ENCODE data around the gene AOPEP.

The AOPEP gene

DNA sequence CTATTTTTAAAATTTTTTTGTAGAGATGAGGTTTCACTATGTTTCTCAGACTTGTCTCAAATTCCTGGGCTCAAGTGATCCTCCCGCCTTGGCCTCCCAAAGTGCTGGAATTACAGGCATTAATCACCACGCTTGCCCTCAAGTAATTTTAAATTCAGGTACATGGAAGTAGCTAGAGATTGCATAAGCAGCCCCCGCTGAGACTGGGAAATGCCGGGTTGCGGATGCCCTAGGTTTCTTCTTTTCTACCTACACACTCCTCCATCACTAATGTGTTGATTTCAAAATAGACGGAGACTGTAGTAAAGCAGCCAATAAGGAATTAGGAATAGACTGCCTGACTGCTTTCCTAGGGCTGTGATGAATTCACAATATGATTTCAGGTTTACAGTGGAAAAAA lies 388.6 kb downstream of the AOPEP start:
- no peak for DNase-seq (ENCODE audit: low read depth)

DNA sequence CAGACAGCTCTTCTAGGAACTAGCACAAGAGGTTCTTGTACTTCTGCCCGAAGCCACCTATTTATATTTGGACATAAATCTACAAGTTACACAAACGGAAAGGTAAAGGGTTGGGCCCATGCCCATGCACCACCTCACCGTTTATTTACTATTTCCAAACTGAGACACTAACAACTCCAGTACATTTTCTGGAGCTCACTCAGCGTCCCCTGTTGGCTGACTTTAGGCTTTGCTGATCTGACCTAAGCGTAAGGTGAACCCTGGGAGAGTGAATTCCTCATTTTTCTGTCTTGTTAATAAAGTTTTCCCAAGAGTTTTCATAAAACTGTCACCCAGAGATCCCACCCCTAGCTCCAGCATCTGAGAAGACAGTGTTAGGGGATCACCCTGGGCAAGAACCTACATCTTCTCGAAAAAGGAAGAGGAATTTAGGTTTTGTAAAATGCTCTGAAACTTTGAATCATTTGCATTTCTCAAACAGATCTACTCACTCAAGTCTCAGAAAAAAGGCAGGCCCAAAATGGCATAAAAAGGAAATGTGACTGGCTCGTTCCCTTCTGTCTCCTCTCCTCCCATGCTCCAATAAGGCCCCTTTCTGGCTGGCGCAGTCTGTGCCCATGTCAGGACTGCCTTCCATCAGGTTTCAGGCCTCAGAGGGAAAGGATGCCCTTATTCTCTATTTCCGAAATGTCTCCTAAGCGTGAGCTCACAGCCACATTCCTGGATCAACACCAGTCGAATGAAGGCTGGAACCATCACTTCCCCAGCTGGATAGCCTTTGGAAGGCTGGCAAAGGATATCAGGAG lies 389.7 kb downstream of the AOPEP start:
- no peak for DNase-seq (ENCODE audit: low read depth)

DNA sequence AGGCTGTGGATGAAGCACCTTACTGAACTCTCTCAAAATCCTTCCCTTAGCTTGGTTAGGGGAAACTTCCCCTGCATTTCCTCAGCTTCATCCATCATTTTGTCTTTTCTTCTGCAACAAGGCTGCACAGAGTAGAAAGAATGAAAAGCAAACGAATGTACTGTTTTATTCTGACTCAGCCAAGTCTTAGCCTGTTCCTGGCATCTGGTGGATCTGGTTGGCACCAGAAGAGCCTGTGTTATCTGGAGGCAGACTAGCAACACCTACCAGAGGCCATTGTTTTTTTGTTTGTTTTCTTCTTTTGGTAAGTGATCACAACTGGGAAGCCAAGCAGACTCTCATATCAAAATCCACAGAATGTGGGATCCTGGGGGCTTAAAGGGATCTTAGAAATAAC lies 390.3 kb downstream of the AOPEP start:
- no peak for DNase-seq (ENCODE audit: low read depth)

DNA sequence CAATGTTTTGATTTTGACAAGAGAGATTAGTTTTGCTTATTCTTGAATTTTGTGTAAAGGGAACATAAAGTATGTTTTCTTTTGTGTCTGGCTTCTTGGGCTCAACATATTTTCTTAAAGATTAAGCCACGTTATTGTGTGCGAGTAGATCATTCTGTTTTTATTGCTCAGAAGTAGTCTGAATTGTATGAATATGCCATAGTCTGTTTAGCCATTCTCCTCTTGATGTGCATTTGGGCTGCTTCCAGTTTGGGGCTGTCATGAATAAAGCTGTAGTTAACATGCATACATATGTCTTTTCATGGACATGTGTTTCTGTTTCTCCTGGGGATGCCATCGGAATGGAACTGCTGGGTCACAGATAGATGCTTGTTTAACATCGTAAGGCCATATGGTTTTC lies 392.1 kb downstream of the AOPEP start:
- no peak for DNase-seq (ENCODE audit: low read depth)

DNA sequence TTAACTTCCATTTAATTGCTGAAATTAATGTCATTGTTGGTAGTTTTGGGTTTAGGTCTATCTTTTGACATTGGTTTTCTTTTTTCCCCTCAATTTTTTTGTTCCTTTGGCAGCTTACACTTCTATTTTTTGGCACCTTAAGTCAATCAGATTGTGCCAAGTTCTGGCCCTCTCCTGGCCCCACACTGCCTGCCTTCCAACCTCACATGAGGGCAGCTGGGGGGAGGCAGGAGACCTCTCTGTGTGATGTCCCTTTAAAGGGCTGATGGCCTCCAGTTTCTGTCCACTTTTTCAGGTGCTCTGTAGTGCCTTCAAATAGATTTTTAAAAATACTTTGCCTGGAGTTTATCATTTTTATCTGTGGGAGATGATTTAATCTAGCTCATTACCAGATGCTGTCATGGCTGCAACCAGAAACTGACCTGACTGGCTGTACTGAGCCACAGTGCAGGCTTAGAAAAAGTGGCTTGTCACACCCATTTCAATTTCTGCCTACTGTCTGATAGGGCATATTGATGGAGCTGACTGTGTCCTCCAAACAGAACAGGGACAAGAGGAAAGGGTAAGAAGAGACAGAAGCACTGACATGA lies 394.4 kb downstream of the AOPEP start:
- DNase-seq (ENCODE audit: low read depth), result no peak

DNA sequence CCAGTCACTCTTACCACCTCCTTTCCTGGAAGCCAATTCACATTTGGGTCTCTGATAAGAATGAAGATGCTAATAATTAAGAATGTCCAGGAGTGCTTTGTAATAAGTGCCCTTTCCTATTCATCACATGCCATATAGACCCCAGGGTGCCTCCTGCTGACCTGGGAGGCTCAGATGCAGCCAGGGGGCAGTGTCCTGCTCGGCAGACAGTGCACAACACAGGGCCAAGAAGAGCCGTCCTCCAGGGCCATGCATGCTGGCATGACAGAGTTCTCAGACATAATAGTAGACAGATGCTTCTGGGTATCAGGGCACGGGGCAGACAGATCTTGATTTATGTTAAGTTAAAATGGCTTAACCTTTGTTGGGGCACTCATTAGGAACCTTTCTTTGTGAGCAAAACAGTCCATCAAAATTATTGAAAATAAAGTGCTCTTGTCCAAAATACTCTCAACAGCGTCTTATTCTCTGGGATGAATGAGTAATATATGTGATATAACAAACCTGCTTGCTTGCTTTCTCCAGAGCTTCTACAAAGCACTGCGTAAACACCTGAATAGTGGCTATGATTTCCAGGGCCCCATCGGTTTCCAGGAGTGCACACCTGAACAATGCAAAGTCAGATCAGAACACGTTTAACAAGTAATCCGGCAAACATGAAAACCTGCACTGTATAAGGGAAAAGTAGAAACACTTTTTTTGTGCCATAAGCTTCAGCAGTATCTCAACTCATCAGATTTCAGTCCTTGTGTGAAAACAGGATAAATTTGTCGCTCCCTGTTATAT lies 398.3 kb downstream of the AOPEP start:
- no peak for DNase-seq (ENCODE audit: low read depth)

DNA sequence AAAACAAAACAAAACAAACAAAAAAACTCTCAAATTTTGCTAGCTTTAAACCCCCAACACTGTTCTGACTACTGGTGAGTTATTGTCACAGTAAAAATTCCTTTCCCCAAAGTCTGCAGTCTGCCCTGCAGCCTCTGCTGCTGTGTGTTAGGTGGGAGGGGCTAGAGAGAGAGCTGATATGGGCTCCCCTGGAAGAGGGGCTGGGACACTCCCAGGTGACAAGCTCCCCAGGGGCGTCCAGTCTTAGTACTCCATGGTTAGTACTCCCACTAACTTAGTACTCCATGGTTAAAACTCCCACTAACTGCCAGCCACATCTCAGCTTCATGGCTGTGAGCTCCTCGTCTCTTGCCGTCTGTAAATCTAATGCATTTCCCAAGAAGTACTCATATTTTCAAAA lies 399.2 kb downstream of the AOPEP start:
- DNase-seq (ENCODE audit: low read depth), result no peak

DNA sequence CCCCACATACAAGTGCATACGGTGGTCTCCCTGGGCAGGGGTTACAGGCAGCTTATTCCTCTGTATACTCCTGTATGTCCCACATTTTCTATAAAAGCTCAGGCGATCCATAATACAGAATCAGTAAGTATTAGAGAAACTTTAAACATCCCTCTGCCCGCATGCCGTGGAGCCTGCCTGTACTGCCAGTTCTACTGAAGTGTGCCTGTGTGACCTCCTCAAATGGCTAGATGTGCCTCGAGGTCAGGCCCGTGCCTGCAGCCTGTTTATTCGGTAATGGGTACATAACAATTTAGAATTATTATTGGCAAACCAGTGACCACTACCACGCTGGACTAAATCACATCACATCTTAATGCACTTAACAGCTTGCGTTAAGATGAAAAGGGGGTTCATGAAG lies 400.2 kb downstream of the AOPEP start:
- no peak for DNase-seq (ENCODE audit: low read depth)

DNA sequence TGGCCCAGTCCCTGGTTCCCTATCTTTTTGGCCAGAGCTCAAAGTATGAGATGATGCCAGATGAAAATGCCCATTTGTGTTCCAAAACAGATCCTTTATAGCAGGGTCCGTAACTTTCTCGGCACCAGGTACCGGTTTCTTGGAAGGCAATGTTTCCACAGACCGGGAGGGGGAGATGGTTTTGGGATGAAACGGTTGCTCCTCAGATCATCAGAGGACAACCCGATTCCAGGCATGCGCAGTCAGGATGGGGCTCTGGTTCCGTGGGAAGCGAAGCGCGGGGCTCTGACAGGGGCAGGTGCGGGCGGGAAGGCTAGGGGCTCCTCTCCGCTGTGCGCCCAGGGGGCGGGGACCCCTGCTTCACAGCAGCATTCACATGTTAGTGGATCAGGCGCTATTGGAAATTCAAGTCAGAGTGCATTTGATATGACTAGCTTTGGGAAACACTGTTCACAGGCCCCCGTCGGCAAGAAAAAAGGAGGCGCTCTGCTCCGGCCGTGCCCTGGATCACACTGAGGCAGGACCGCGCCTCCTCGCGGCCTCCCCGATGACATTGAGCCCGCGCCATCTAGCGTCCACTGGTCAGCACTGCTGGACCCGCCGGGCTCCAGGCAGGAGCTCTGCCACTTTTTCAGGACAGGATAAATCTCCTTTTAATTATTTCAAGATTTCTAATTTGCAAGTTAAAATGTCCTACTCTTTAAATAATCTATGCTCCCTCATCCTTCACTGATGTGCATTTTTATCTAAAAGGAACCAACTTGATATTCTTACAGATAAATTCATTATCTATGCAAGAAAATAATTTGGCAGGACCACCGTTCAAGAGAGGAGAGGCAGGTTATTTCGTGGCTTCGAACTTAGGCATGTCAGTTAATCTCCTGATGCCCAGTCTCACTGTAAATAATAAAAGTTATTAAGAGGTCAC lies 401.0 kb downstream of the AOPEP start:
- peak; percentile 15 for DNase-seq (ENCODE audit: low read depth)

DNA sequence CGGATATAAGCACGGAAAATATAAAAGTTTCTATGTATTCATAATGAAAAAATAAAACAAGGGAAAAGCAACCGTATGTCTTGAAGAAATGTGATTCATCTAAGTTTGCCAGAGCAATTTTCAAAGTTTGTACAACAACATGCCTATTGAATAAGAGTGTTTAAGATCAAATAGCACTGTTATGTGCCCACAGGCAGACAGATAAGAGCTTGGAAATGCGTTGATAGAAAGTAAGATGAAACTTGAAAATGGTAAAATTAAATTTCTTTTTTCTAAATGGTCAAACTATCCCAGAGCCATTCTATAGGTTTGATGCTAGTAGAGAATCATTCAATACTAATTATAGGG lies 401.7 kb downstream of the AOPEP start:
- no peak for DNase-seq (ENCODE audit: low read depth)

DNA sequence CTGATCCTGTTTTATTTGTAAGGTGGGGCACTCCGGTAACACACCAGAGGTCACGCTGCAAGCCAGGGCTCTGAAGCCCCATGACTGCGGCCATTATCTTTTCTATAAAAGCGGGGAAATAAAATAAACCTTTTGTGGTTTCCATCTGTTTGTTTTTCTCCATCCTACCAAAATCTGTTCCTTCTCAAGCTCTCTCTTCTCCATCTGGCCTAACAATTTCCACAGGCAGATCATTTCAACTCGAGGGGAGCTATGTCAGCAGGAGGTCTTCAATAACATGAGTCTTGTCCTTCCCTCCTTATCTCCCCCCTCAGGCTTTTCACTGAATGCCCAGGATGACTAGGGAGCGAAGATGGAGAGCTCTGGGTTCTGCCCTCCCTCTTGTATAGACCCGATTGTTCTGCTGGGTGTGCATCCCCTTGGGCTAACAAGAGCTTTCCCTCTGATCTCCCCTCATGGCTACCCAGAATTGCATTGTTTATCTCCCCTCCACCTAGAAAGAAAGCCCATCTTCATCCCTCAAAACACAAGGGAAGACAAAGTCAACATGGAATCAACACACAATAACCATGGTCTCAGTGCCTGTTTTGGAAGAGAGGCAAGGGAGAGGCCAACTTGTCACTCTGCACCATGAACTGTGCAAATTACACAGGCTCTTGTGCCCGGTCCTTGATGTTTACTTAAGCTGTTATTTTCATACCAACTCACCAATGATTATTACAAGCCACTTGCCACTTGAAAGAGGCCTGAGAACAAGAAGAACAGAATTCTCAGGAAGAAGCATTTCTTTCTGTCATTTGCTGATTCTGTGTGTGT lies 403.2 kb downstream of the AOPEP start:
- no peak for DNase-seq (ENCODE audit: low read depth)

DNA sequence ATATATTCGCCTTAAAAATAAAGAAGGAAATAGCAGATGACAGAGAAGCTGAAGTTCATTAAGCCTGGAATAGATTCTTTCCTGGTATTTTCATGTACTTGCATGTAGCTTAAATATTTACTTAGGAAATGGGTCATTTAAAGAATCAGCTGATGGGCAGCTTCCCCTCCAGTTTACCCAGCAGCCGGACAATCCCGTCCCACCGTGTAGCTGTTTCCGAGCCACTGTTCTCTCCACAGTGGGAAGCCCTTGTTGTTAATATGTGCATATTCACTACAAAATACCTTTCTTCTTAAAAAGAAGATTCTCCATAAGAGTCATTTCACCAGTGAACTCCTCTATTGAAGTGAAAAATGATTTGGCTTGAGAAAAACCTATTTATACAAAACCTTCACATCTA lies 404.0 kb downstream of the AOPEP start:
- DNase-seq (ENCODE audit: low read depth), result no peak

DNA sequence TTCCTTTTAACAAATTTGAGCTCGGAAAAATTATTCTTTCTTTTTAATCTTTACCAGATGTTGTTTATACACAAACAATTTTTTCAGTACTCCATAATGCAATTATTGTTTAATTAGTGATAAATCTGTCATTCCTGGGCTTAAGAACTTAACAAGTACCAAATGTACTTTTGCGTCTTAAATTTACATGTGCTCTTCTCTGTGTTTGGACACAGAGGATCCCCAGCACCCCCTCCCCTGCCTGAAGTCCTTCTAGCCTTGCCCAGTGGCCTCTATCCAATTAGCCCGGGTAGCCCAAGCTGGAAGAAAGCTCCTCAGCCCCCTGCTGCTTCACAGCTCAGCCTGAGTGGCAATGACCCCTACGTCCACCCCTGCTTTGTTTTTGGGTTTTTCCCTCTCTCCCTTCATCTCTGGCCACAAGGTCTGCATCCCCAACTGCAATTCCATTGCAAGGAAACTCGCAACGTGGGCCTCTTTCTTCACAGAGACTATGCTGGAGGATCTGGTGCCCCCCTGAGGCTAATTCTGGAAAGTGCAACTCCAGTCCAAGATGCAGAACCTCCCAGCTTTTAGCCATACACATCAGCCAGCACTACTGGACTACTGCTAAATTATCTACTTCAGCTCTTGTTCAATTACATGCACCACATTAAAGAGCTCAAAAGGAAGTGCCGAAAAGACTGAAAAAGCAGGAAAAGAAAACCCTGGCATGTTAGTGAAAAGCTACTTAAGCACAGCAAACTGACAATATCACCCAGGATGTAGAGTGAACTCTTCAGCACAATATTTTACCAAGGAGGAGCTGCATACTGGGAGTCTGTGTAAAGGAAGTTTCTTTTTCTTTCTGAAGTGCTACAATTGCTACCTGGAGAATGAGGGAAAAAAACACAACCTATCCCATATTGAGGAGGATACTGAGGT lies 404.8 kb downstream of the AOPEP start:
- DNase-seq (ENCODE audit: low read depth), result no peak

DNA sequence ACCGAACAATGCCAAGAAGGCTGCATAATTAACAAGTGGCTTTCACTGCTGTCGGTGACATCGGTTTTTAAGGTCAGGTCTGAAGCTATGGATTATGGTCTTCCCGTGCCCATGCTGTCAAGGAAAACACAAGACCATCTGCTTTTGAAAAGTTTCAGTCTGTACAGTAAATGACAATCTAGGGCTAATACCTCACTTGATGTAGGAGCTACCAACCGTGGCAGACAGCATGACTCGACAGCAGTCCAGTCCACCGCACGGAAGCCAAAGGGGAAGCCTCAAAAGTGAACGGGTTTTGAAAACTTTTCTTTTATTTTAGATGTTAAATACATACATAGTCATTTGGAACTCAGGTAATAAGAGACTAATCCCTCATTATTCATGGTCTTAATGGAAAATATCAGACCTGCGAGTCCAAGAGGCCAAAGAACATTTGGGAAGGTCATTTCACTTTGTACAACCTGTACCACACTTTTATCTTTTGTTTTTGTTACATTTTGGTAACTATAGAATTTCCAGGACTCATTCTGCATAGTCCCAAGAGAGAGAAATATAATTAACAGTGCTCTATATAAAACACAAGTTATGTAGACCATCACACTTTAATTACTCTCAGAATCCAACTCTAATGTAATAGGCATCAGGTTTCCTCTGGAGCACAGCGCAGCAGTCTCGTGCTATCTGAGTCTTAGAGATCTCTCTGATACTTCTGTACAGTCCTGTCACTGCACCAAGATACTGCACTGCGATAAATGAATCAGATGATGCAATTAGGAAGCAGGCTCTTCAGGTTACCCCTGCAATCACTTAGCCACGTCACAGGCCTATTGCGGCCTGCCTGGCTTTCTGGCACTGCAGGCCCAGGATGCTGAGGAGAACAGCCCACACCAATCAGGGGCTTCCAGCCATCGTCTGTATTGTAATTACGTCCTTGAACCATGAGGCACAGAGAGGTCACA lies 406.1 kb downstream of the AOPEP start:
- no peak for DNase-seq (ENCODE audit: low read depth)

DNA sequence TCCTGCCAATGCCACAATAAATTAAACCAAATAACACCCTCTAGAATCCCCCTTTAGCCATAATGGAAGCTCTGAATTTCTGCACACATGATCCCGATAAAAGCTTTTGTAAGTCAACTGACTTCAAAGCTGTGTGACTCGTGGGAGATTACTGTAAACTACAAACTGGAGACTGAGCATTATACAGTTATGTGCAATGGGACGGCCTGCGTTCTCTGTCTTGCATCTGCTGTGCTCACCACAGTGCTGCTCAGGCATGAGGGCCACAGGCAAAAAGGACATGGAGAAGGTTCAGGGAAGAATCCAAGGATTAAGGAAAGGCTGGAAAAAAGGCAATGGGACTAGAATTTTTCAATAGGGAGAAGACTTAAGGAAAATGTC lies 406.8 kb downstream of the AOPEP start:
- no peak for DNase-seq (ENCODE audit: low read depth)

DNA sequence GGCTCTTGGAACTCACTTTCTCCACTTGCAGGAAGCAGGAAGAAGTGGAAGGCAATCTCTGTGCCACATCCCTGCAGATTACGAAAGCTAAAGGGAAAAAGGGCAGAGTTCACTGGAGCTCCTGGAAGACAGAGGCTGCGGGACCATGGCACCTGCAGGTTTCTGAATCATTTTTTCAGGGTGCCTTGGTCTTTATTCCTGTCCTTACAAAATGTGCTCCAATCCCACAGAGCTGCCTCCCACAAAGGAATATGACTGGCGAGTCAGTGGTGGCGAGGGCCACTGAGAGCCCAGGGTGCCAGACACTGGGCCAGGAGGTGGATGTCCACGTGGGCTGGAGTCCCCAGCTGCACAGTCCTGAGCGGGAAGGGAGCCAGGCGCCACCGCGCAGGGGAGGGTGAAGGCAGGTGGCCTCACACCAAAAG lies 408.0 kb downstream of the AOPEP start:
- no peak for DNase-seq (ENCODE audit: low read depth)

DNA sequence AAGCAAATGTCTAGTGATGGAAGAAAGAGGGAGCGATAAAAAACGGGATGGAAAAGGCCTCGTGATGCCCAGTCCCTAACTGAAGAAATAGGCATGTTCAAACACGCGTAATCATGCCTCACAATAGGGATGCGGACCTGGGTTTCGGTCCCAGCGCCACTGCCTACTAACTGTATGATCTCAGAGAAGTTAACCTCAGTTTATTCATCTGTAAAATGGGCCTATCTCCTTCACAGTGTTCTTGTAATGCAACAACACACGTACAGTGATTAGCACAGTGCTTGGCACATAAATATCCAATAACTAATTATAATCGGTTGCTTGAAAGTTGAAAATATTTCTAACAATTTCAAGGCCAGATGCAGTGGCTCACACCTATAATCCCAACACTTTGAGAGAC lies 409.3 kb downstream of the AOPEP start:
- no peak for DNase-seq (ENCODE audit: low read depth)
